A204.1 (cell line): ENCODE data around the gene R3HDM2.

Experiments
- FAIRE-seq: peaks from 2 replicates; lab custom pipeline; 2012; peaks lifted over from hg19 to GRCh38; lab: Jason Lieb, UNC

Gene R3HDM2

GRCh38 chr12:57266681-57267080 is 164.2 kb downstream of the R3HDM2 start:
- FAIRE-seq, result no peak

- no peak for FAIRE-seq
These were observed 167.7 kb downstream of the R3HDM2 start for GRCh38 chr12:57263096-57263495.

- no peak for FAIRE-seq
These were observed 168.6 kb downstream of the R3HDM2 start for GRCh38 chr12:57262126-57262822.

- FAIRE-seq, result no peak
These were observed 169.4 kb downstream of the R3HDM2 start for GRCh38 chr12:57261428-57261865.

- no peak for FAIRE-seq
These were observed 170.5 kb downstream of the R3HDM2 start for GRCh38 chr12:57260366-57260765.

- no peak for FAIRE-seq
These were observed 171.6 kb downstream of the R3HDM2 start for GRCh38 chr12:57258977-57259970.

GRCh38 chr12:57255916-57256315 is 174.9 kb downstream of the R3HDM2 start:
- no peak for FAIRE-seq

- no peak for FAIRE-seq
These were observed 176.2 kb downstream of the R3HDM2 start for GRCh38 chr12:57254506-57255280.

- no peak for FAIRE-seq
These were observed 179.9 kb downstream of the R3HDM2 start, which contains the start of gene STAC3 for GRCh38 chr12:57250956-57251355. STAC3 (minus strand) TSS chr12:57251187; CDS start chr12:57249636, 1,551 bp downstream.

- no peak for FAIRE-seq
These were observed 180.3 kb downstream of the R3HDM2 start for GRCh38 chr12:57250541-57250940.

GRCh38 chr12:57248934-57249742 is 181.7 kb downstream of the R3HDM2 start:
- no peak for FAIRE-seq

GRCh38 chr12:57247041-57247440 is 183.8 kb downstream of the R3HDM2 start:
- no peak for FAIRE-seq

GRCh38 chr12:57244312-57244696 is 186.5 kb downstream of the R3HDM2 start:
- no peak for FAIRE-seq

- no peak for FAIRE-seq
These were observed 187.1 kb downstream of the R3HDM2 start for GRCh38 chr12:57243521-57244311.

- no peak for FAIRE-seq
These were observed 188.0 kb downstream of the R3HDM2 start for GRCh38 chr12:57242691-57243454.

GRCh38 chr12:57242329-57242690 is 188.5 kb downstream of the R3HDM2 start:
- FAIRE-seq, result no peak

GRCh38 chr12:57241402-57242310 is 189.2 kb downstream of the R3HDM2 start:
- no peak for FAIRE-seq

GRCh38 chr12:57240926-57241401 is 189.9 kb downstream of the R3HDM2 start:
- FAIRE-seq, result no peak
